Body of pancreas (tissue), 4 donors: ENCODE data around the gene CMTM3. TPM values are rescaled to one million over a fixed set of nuclear protein-coding genes. Genes with fewer than 3 reads are reported as not detected.
"Not testable (repeated sequence)": the region's sequence is repeated elsewhere in the genome, so short reads cannot be mapped to it uniquely, and the experiment has no call there.

Experiments
- ATAC-seq: fragments of 150-250 bp; one replicate; pipeline ENCODE4 v1.9.1; 2016
- DNase-seq, 4 donors: peaks; one replicate each; pipeline ENCODE4 v3.0.0-alpha.2; 2019
- H3K27ac ChIP-seq, 4 donors: fragments of 200-600 bp; sonication (generic); 1 replicate in 3 of 4; 2 replicates in 1 of 4; pipeline versions ENCODE4 v1.5.1 to v1.6.1; 2016 to 2019; ENCODE audit warnings: mild to moderate bottlenecking in 1 of 4, mixed read lengths in 1 of 4, moderate library complexity in 1 of 4
- H3K27me3 ChIP-seq, 2 donors: fragments of 200-600 bp; sonication (generic); one replicate each; pipeline ENCODE4 v1.6.0; 2016; ENCODE audit warnings: mild to moderate bottlenecking in 1 of 2
- H3K36me3 ChIP-seq, 2 donors: fragments of 200-600 bp; sonication (generic); replicated peaks in 1 of 2; 2 replicates each; pipeline ENCODE4 v1.5.1; 2016; ENCODE audit warnings: low read depth in 2 of 2; ENCODE audit not compliant: insufficient read depth in 1 of 2
- H3K4me1 ChIP-seq: fragments of 200-600 bp; sonication (generic); one replicate; pipeline ENCODE4 v1.6.0; 2016
- H3K4me3 ChIP-seq, 2 donors: fragments of 200-600 bp; sonication (generic); 1 replicate in 1 of 2; 2 replicates in 1 of 2; pipeline ENCODE4 v1.5.1; 2016 to 2019
- H3K9me3 ChIP-seq, 3 donors: fragments of 200-600 bp; sonication (generic); 1 replicate in 2 of 3; 2 replicates in 1 of 3; pipeline ENCODE4 v1.5.1; 2016
- POLR2A ChIP-seq, 3 donors: fragments of 450-650 bp; IDR thresholded peaks; one replicate each; pipeline ENCODE4 v1.6.1; 2016; ENCODE audit warnings: antibody characterized with exemption in 3 of 3, mild to moderate bottlenecking in 2 of 3
- whole genome bisulfite sequencing, 2 donors: methylation state at CpG; one replicate each; pipeline ENCODE4 v1.1.5; 2017; 5-methylcytosine and 5-hydroxymethylcytosine counted together
- intact Hi-C: fragments of 100-400 bp; cut with DNase I; formaldehyde crosslinking; loops from one replicate; pipeline ENCODE4 v1.15.1; 2023
- total RNA-seq, 2 donors: library from RNA; depleted of rRNA; stranded (reverse); fragments of >200 nt; gene quantifications; one replicate each; pipeline ENCODE4 v1.1.0, GENCODE V29; 2016
- TF ChIP-seq, protein P1 (sequence below), 7 experiments: fragments of 450-650 bp in 4 of 7; fragments of 200-600 bp in 3 of 7; sonication (generic) in 3 of 7; IDR thresholded peaks; one replicate each; pipeline ENCODE4 v1.5.1; 2016 to 2019; ENCODE audit warnings: antibody characterized with exemption in 7 of 7

Gene CMTM3
- total RNA-seq, 2 donors from 2014 or later, result 4.3 to 6.0 TPM

DNA sequence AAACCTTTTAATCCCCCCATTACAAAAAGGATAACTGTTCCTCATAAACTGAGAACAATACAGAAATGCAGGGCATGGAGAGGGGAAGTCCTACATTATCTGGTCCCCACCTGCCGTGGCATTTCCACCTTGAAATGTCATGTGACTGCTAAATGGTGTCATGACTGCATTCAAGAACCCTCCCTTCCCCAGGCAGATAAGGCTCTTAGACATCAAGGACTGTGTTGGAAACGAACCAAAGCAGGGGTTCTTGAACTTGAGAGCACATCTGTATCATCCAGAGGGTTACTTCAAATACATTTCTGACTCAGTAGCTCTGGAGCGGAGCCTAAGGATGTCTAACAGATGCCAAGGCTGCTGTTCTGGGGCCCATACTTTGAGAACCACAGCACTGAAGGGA, 18.4 kb downstream of the CMTM3 start:
- ATAC-seq, result no peak
- intact Hi-C loops, result no loop called here

DNA sequence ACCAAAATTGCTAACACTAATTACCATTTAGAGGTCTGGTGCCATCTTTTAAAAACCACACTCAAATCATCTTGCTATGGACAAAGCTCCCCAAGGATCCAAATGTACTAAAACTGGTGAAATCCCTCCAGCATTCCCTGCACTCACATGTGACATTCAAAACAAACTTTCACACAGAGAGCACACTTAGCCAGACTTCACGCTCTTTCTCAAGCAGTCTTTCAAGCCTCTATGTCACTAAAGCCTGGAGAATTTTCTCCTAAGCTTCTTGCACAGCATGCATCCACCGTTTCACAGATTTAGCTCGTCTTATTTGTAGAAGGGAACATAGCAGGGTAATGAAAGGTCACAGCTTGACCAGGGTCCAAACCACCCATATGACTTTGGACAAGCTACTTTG, 19.3 kb downstream of the CMTM3 start:
- Histone ChIP-seq H3K4me3 (no peak overlapping the region), H3K27me3 (no peaks in the 10 kb centered on the region), H3K9me3 (no peaks in the 10 kb centered on the region), H3K4me1 (peaks cover 16% of the 10 kb centered on the region), H3K36me3 (peaks cover 0 to 4% of the 10 kb centered on the region in 2 donors), H3K27ac (no peak overlapping the region)
- no peak for TF ChIP-seq POLR2A (IDR thresholded peaks at IDR 0.05)
- TF ChIP-seq, protein P1, sequence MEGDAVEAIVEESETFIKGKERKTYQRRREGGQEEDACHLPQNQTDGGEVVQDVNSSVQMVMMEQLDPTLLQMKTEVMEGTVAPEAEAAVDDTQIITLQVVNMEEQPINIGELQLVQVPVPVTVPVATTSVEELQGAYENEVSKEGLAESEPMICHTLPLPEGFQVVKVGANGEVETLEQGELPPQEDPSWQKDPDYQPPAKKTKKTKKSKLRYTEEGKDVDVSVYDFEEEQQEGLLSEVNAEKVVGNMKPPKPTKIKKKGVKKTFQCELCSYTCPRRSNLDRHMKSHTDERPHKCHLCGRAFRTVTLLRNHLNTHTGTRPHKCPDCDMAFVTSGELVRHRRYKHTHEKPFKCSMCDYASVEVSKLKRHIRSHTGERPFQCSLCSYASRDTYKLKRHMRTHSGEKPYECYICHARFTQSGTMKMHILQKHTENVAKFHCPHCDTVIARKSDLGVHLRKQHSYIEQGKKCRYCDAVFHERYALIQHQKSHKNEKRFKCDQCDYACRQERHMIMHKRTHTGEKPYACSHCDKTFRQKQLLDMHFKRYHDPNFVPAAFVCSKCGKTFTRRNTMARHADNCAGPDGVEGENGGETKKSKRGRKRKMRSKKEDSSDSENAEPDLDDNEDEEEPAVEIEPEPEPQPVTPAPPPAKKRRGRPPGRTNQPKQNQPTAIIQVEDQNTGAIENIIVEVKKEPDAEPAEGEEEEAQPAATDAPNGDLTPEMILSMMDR (IDR thresholded peaks at IDR 0.05), result no peak
- DNase-seq (no peak), ATAC-seq (no peak)
- WGBS, 2 donors, result 86 to 95% methylated on average over 3 of the region's 3 CpGs
- intact Hi-C loops, result no loop called here

More for the DNA sequence above, 18.4 kb downstream of the CMTM3 start:
- Histone ChIP-seq H3K9me3 (no peaks in the 10 kb centered on the region), H3K36me3 (peaks cover 0 to 4% of the 10 kb centered on the region in 2 donors), H3K4me3 (no peak overlapping the region), H3K4me1 (peaks cover 11% of the 10 kb centered on the region), H3K27me3 (no peaks in the 10 kb centered on the region), H3K27ac (no peak overlapping the region)
- no peak for DNase-seq
- WGBS, 2 donors, result 40 to 46% methylated on average over 2 to 3 of the region's 3 CpGs
- TF ChIP-seq, protein P1 (IDR thresholded peaks at IDR 0.05), result no peak
- TF ChIP-seq POLR2A (IDR thresholded peaks at IDR 0.05), result no peak

DNA sequence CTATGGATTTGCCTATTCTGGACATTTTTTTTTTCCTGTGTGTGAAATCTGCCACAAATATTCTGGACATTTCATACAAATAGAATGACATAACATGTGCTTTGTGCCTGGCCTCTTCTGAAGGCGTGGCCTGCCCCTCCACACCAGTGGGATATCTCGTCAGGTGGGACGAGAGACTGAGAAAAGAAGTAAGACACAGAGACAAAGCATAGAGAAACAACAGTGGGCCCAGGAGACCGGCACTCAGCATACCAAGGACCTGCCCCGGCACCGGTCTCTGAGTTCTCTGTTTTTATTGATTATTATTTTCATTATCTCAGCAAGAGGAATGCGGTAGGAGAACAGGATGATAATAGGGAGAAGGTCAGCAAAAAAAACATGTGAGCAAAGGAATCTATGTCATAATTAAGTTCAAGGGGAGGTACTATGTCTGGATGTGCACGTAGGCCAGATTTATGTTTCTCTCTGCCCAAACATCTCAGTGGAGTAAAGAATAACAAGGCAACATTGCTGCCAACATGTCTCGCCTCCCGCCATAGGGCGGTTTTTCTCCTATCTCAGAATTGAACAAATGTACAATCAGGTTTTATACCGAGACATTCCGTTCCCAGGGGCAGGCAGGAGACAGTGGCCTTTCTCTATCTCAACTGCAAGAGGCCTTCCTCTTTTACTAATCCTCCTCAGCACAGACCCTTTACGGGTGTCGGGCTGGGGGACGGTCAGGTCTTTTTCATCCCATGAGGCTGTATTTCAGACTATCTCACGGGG, 23.3 kb downstream of the CMTM3 start:
- 33 to 38% methylated on average over 14 to 17 of the region's 17 CpGs for WGBS, 2 donors
- DNase-seq, H3K4me3 ChIP-seq, ATAC-seq, H3K36me3 ChIP-seq, intact Hi-C loops, H3K9me3 ChIP-seq, H3K27me3 ChIP-seq: not testable (repeated sequence)
- peak overlapping the region; percentile 15 to 63 (median 54) for H3K27ac ChIP-seq
- H3K4me1 ChIP-seq, result peaks cover 23% of the 10 kb centered on the region

DNA sequence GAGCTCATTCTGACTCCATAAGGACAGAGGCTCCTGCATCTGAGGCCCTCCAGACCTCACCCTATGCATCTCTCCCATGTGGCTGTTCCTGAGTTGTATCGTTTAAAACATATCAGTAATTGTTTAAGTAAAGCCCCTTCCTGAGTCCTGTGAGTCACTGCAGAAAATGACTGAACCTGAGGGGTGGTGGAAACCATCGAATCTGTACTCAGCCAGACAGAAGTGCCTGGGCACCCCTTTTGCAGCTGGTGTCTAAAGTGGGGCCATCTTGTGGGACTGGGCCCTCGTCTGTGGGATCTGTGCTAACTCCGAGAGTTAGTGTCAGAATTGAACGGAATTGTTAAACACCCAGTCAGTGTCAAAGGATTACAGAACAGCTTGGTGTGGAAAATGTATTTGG, 25.4 kb downstream of the CMTM3 start:
- peaks cover 23% of the 10 kb centered on the region for H3K4me1 ChIP-seq
- ATAC-seq, result no peak
- no peak overlapping the region for H3K4me3 ChIP-seq
- no peaks in the 10 kb centered on the region for H3K9me3 ChIP-seq
- no peak for DNase-seq
- H3K27ac ChIP-seq, result no peak overlapping the region
- intact Hi-C loops, result no loop called here
- TF ChIP-seq, protein P1 (IDR thresholded peaks at IDR 0.05), result no peak
- no peak for TF ChIP-seq POLR2A (IDR thresholded peaks at IDR 0.05)
- H3K27me3 ChIP-seq, result no peaks in the 10 kb centered on the region
- H3K36me3 ChIP-seq, result no peaks in the 10 kb centered on the region
- 90 to 97% methylated on average over 5 of the region's 5 CpGs for WGBS, 2 donors

DNA sequence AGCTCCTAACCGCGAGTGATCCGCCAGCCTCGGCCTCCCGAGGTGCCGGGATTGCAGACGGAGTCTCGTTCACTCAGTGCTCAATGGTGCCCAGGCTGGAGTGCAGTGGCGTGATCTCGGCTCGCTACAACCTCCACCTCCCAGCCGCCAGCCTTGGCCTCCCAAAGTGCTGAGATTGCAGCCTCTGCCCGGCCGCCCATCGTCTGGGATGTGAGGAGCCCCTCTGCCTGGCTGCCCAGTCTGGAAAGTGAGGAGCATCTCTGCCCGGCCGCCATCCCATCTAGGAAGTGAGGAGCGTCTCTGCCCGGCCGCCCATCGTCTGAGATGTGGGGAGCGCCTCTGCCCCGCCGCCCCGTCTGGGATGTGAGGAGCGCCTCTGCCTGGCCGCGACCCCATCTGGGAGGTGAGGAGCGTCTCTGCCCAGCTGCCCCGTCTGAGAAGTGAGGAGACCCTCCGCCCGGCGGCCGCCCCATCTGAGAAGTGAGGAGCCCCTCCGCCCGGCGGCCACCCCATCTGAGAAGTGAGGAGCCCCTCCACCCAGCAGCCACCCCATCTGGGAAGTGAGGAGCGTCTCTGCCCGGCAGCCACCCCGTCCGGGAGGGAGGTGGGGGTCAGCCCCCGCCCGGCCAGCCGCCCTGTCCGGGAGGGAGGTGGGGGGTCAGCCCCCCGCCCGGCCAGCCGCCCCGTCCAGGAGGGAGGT, 26.2 kb downstream of the CMTM3 start:
- ATAC-seq, H3K4me3 ChIP-seq, H3K9me3 ChIP-seq, H3K27me3 ChIP-seq, H3K27ac ChIP-seq, H3K36me3 ChIP-seq, intact Hi-C loops, DNase-seq: not testable (repeated sequence)
- WGBS, 2 donors, result 80 to 96% methylated on average over 1 to 16 of the region's 49 CpGs
- peaks cover 23% of the 10 kb centered on the region for H3K4me1 ChIP-seq

DNA sequence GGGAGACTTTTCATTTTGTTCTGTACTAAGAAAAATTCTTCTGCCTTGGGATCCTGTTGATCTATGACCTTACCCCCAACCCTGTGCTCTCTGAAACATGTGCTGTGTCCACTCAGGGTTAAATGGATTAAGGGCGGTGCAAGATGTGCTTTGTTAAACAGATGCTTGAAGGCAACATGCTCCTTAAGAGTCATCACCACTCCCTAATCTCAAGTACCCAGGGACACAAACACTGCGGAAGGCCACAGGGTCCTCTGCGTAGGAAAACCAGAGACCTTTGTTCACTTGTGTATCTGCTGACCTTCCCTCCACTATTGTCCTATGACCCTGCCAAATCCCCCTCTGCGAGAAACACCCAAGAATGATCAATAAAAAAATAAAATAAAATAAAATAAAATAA, 27.1 kb downstream of the CMTM3 start:
- H3K4me1 ChIP-seq, result peaks cover 23% of the 10 kb centered on the region
- DNase-seq, H3K27me3 ChIP-seq, H3K27ac ChIP-seq, intact Hi-C loops, ATAC-seq, H3K4me3 ChIP-seq, H3K36me3 ChIP-seq, H3K9me3 ChIP-seq: not testable (repeated sequence)
- 66 to 88% methylated on average over 3 of the region's 4 CpGs for WGBS, 2 donors
